A549 treated with AZD9567 at 1 μM for 4 hours (cell line): ENCODE measurements around the gene GUCD1. TPM values are rescaled to one million over a fixed set of nuclear protein-coding genes. Genes with fewer than 3 reads are reported as not detected.

Experiments
- total RNA-seq: library from RNA; stranded (reverse); fragments of 200-300 nt; extraction: Qiagen RNA extraction; gene quantifications from 5 replicates; pipeline ENCODE4 v1.2.3, GENCODE V29; 2022; ENCODE audit not compliant: insufficient read depth

Gene GUCD1
- total RNA-seq, result 44.2 to 50.4 TPM (median 46.5 TPM) in 5 replicates

GRCh38 chr22:24554313-24555164 lies at the start of gene GUCD1:
Gene GUCD1, minus strand, starts transcription at chr22:24555138. Its CDS starts 147 bp downstream, at chr22:24554991.

GRCh38 chr22:24602847-24603769 lies 48.2 kb upstream of the GUCD1 start, which contains the start of gene GGT1:
Gene GGT1, plus strand, starts transcription at chr22:24603193. Its CDS starts 7,889 bp downstream, at chr22:24611082.

GRCh38 chr22:24592851-24593558 lies 38.1 kb upstream of the GUCD1 start, which contains the start of gene LRRC75B:
Gene LRRC75B, minus strand, starts transcription at chr22:24593073. Its CDS starts 34 bp downstream, at chr22:24593039.

GRCh38 chr22:24555165-24556039 lies 464 bp upstream of the GUCD1 start, which contains the start of gene SNRPD3:
Gene SNRPD3, plus strand, starts transcription at chr22:24555999. Its CDS starts 1,676 bp downstream, at chr22:24557675.

GRCh38 chr22:24494528-24495364 lies 60.2 kb downstream of the GUCD1 start, which contains the start of gene UPB1:
Gene UPB1, plus strand, starts transcription at chr22:24495332. Its CDS starts 72 bp downstream, at chr22:24495404.

Other genes with a start within 250 kb of the GUCD1 start
- 0.84 to 0.99 TPM (median 0.93 TPM) in 4 of 5 replicates, not detected in the other for gene ADORA2A, start 127.5 kb downstream of the GUCD1 start, total RNA-seq
- not detected in 5 replicates for gene UPB1, start 59.8 kb downstream of the GUCD1 start, total RNA-seq
- gene SNRPD3, start 861 bp upstream of the GUCD1 start, total RNA-seq, result 137 to 310 TPM (median 150 TPM) in 5 replicates
- gene LRRC75B, start 37.9 kb upstream of the GUCD1 start, total RNA-seq, result 5.2 to 9.0 TPM (median 8.6 TPM) in 5 replicates
- 82.6 to 107 TPM (median 98.2 TPM) in 5 replicates for gene GGT1, start 48.1 kb upstream of the GUCD1 start, total RNA-seq
- gene PIWIL3, start 219.6 kb upstream of the GUCD1 start, total RNA-seq, result not detected in 5 replicates